Right atrium auricular region (tissue), 2 donors: ENCODE data around the gene PKN2. TPM values are rescaled to one million over a fixed set of nuclear protein-coding genes. Genes with fewer than 3 reads are reported as not detected.

Source experiments
- DNase-seq: peaks from one replicate; pipeline ENCODE4 v3.0.0-alpha.2; 2019; ENCODE audit warnings: low spot score
- H3K27ac ChIP-seq, 2 donors: fragments of 200-600 bp; sonication (generic); 1 replicate in 1 of 2; 2 replicates in 1 of 2; pipeline ENCODE4 v1.5.1; 2016 to 2019
- H3K27me3 ChIP-seq, 2 donors: fragments of 200-600 bp; sonication (generic); one replicate each; pipeline versions ENCODE4 v1.5.1 to v1.6.0; 2017 to 2019
- H3K36me3 ChIP-seq: fragments of 200-600 bp; sonication (generic); one replicate; pipeline ENCODE4 v1.5.1; 2016
- H3K4me1 ChIP-seq, 2 donors: fragments of 200-600 bp; sonication (generic); one replicate each; pipeline versions ENCODE4 v1.5.1 to v1.6.0; 2017 to 2019
- H3K4me3 ChIP-seq, 2 donors: fragments of 200-600 bp; sonication (generic); 1 replicate in 1 of 2; 2 replicates in 1 of 2; pipeline ENCODE4 v1.5.1; 2017 to 2019; ENCODE audit warnings: mild to moderate bottlenecking in 1 of 2, moderate library complexity in 1 of 2
- H3K9me3 ChIP-seq, 2 donors: fragments of 200-600 bp; sonication (generic); one replicate each; pipeline ENCODE4 v1.5.1; 2019
- CTCF ChIP-seq, 2 donors: fragments of 200-600 bp; sonication (generic); IDR thresholded peaks; one replicate each; pipeline ENCODE4 v1.5.1; 2019; ENCODE audit warnings: antibody characterized with exemption in 2 of 2
- total RNA-seq, 2 donors: library from RNA; depleted of rRNA; stranded (reverse); fragments of >200 nt; gene quantifications; one replicate each; pipeline ENCODE4 v1.1.0, GENCODE V29; 2016

Gene PKN2
- total RNA-seq, 2 donors from 2014 or later = 21.7 to 24.9 TPM

GRCh38 chr1:88736633-88737248 lies 52.7 kb downstream of the PKN2 start:
- Histone ChIP-seq H3K4me3 (no peak overlapping the region), H3K9me3 (peaks cover 0 to 20% of the 10 kb centered on the region in 2 donors), H3K27me3 (no peaks in the 10 kb centered on the region), H3K4me1 (peaks cover 0 to 9% of the 10 kb centered on the region in 2 donors), H3K27ac (no peak overlapping the region), H3K36me3 (no peaks in the 10 kb centered on the region)
- peak in 1 of 2 donors; percentile 32 for TF ChIP-seq CTCF (IDR thresholded peaks at IDR 0.05)
- DNase-seq = no peak

- Histone ChIP-seq H3K9me3 (peaks cover 0 to 20% of the 10 kb centered on the region in 2 donors), H3K4me1 (peaks cover 0 to 3% of the 10 kb centered on the region in 2 donors), H3K4me3 (no peak overlapping the region), H3K36me3 (no peaks in the 10 kb centered on the region), H3K27ac (no peak overlapping the region), H3K27me3 (no peaks in the 10 kb centered on the region)
- no peak for TF ChIP-seq CTCF (IDR thresholded peaks at IDR 0.05)
- no peak for DNase-seq
Measured at GRCh38 chr1:88737338-88737927, 53.4 kb downstream of the PKN2 start.

GRCh38 chr1:88740784-88741183 lies 56.7 kb downstream of the PKN2 start:
- TF ChIP-seq CTCF (IDR thresholded peaks at IDR 0.05) = no peak
- H3K36me3 ChIP-seq = no peaks in the 10 kb centered on the region
- peaks cover 0 to 3% of the 10 kb centered on the region in 2 donors for H3K4me1 ChIP-seq
- no peak overlapping the region for H3K27ac ChIP-seq
- no peak for DNase-seq
- H3K4me3 ChIP-seq = no peak overlapping the region
- peaks cover 0 to 7% of the 10 kb centered on the region in 2 donors for H3K9me3 ChIP-seq
- H3K27me3 ChIP-seq = no peaks in the 10 kb centered on the region

- H3K4me1 ChIP-seq = peaks cover 0 to 3% of the 10 kb centered on the region in 2 donors
- DNase-seq = no peak
- no peaks in the 10 kb centered on the region for H3K27me3 ChIP-seq
- peaks cover 0 to under 1% of the 10 kb centered on the region in 2 donors for H3K9me3 ChIP-seq
- H3K36me3 ChIP-seq = no peaks in the 10 kb centered on the region
- TF ChIP-seq CTCF (IDR thresholded peaks at IDR 0.05) = no peak
- H3K4me3 ChIP-seq = no peak overlapping the region
- no peak overlapping the region for H3K27ac ChIP-seq
Measured at GRCh38 chr1:88741413-88741812, 57.3 kb downstream of the PKN2 start.

GRCh38 chr1:88742531-88742930 lies 58.5 kb downstream of the PKN2 start:
- Histone ChIP-seq H3K4me3 (no peak overlapping the region), H3K36me3 (no peaks in the 10 kb centered on the region), H3K27ac (no peak overlapping the region), H3K4me1 (peaks cover 0 to 3% of the 10 kb centered on the region in 2 donors), H3K9me3 (no peaks in the 10 kb centered on the region), H3K27me3 (no peaks in the 10 kb centered on the region)
- no peak for TF ChIP-seq CTCF (IDR thresholded peaks at IDR 0.05)
- no peak for DNase-seq
